Measurements from ENCODE around the gene SETD2.
A peak's percentile ranks its signal among the peaks of the same experiment; 100 is the strongest.
"Not testable (repeated sequence)": the region's sequence is repeated elsewhere in the genome, so short reads cannot be mapped to it uniquely, and the experiment has no call there.

SETD2 gene

DNA sequence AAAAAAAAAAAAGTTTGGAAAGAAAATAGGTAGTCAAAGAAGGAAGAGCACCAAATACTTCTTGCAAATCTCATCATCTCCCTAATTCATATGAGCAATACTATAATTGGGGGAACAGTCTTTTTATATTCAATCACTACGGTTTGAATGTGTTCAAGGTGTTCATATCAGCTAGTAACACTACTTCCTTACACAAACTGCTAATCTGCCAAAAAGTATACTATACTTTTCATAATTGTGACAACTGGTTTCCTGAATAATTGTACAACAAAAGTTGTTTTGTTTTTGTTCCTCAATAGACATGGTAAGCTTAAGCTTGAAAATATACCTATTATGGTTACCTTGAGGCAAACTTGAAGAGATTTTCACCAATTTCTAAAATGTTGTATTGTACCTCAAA lies 12.1 kb downstream of the SETD2 start:
- DNase-seq = no peak

DNA sequence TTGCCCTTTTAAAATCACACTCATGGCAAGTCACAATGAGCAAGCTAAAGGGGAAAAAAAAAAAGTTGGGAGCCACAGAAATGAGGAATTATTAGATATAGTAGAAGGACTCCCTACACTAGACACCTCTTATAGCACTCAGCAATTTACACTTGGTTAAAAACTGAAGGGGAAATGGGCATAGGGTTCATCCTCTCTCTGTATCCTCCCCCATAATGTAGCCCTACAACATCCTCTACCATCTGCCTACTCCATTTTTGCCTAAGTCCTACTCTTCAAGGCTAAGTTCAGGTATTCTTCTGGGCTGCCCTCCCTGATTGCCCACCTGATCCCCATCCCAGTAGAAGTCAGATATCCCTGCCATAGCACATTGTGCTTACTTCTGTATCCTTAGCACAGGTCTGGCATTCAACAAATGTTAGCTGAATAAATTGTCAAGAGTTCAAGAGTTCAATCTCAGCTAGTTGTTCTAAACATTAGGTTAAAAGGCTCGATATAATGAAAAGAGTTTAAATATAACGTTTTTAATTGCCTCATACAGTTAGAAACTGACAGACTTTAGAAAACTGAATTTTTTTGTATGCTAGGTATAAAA lies 14.5 kb downstream of the SETD2 start:
- no peak for DNase-seq

DNA sequence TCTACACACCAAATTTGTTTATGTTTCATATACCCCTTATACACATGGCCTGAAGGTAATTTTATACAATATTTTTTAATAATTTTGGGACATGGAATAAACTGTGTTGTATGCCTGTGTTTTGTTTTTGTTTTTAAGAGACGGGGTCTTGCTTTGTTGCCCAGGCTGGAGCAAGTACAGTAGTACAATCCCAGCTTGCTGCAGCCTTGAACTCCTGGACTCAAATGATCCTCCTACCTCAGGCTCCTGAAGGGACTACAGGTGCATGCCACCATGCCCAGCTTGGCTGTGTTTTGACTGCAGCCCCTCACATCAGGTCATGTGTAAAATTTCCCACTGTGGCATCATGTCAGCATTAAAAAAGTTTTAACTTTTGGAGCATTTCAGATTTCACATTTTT lies 18.6 kb downstream of the SETD2 start:
- DNase-seq = no peak

DNA sequence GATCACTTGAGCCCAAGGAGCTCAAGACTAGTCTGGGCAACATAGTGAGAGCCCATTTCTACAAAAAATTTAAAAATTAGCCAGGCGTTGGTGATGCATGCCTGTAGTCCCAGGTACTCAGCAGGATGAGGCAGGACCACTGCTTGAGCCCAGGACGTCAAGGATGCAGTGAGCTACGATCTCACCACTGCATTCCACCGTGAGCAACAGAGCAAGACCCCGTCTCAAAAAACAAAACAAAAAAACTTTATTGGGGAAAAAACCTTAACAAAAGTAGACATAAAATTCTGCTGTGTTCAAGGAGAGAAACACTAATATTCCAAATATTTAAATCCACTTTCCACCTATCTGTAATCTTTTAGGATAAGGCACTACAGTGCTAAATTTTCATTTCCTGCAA lies 20.8 kb downstream of the SETD2 start:
- DNase-seq = no peak

DNA sequence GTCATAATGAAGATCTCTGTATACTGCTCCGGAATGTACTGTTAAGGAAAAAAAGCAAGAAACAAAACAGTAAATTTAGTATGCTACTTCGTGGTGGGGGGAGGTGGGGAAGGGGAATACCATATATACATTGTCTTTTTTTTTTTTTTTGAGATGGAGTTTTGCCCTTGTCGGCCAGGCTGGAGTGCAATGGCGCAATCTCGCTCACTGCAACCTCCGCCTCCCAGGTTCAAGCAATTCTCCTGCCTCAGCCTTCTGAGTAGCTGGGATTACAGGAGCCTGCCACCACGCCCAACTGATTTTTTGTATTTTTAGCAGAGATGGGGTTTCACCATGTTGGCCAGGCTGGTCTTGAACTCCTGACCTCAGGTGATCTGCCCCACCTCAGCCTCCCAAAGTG lies 21.4 kb downstream of the SETD2 start:
- not testable (repeated sequence) for DNase-seq

DNA sequence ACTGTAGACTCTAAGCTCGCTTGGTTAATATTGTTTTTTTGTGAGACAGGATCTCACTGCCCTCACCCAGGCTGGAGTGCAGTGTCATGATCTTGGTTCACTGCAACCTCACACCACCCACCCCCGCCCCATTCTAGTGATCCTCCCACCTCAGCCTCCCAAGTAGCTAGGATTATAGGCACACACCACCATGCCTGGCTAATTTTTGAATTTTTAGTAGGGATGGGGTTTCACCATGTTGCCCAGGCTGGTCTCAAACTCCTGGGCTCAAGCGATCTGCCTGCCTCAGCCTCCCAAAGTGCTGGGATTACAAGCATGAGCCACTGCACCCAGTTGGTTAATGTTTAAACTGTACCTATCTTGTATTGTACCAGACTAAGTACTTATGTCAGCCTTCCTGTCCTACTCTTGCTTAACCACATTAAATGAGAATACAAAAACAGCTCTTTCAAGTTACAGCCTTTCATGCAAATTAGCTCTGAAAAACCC lies 22.9 kb downstream of the SETD2 start:
- DNase-seq = not testable (repeated sequence)

DNA sequence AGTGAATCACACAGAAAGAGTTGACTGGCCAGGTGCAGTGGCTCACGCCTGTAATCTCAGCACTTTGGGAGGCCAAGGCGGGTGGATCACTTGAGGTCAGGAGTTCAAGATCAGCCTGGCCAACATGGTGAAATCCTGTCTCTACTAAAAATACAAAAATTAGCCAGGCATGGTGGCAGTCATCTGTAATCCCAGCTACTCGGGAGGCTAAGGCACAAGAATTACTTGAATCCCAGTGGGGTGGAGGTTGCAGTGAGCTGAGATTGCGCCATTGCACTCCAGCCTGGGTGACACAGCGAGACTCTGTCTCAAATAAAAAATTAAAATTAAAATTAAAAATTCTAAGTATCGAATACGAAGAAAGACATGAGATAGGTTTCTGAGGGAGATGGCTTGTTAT lies 23.4 kb downstream of the SETD2 start:
- not testable (repeated sequence) for DNase-seq

DNA sequence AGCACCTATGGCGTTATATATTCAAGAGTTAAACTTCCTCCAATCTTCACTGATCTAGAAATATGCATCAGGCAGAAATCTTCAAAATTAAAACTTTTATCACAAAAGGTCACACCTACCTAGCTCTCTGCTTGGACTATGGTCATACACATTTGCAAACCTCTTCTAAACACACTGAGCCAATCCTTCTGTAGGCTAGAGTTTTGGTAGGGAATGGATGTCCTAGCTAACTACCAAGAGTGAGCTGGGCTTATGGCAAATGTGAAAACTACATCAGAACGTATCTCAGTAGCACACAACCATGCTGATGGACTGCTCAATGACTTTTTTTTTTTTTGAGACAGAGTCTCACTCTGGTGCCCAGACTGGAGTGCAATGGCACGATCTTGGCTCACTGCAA lies 29.6 kb downstream of the SETD2 start:
- no peak for DNase-seq

DNA sequence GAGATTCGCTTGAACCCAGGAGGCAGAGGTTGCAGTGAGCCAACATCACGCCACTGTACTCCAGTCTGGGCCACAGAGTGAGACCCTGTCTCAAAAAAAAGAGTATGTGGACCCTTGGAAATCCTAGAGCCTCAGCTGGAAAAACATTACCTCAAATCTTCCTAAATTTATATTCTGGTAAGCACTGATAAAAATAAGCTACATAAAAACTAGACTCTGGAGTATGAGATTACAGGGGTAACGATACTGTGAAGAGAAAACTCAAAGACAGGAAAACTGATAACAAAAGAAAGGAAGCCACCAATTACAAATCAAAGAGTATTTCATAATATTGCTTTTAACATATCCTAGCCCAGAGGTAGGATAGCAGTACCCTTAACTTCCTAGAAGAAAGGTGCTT lies 30.3 kb downstream of the SETD2 start:
- DNase-seq = no peak

DNA sequence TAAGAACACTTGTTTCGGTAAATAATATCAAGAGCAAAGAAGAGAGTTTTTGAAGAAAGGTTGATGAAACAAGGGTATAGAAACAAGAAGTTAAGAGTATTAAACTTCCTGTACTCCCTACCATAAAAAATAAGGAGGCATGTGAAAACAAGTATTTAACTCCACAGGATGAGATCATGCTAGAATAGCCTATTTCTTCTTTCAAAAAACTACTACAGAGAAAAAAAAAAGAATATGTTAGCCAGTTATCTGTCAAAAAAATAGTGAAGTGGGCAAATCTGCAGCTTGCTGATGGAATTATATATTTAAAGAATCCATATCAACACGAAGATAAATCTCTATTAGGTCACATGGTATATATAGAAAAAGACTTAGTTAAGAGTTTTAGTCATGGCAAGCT lies 33.4 kb downstream of the SETD2 start:
- DNase-seq = no peak

DNA sequence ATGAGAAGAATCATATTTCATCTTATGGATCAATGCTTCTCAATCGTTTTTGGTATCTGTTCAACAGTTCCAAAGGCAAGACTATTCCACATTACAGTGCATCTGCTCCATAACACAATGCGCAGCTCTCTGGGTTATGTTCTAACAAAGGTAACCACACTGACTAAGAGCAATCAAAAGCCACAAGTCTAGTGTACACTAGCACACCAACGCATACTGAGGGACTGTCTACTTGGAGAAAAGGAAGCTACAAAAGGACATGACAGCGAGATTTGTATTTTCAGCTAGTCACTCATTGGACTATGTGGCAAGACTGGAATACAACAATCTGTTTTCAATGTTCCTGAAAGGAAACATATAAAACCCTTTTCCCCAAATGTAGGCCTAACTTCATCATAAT lies 35.8 kb downstream of the SETD2 start:
- no peak for DNase-seq

DNA sequence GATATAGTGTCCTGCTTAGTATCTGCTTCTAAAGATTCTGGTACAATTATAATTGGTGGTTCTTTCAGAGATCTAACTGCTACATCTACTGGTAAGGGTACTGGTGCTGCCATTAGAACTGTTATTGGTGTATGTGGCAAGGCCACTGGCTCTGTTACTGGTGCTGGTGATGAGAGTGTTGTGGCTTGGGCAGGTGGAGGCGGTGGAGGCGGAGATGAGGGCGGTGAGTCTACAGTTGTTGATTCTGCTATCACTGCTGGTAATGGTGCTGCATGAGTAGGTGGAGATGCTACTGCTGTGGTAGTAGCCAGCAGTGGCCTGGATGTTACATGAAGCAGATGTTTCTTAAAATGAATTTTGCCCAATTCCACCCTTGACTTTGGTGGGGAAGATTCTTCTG lies 40.1 kb downstream of the SETD2 start:
- no peak for DNase-seq

DNA sequence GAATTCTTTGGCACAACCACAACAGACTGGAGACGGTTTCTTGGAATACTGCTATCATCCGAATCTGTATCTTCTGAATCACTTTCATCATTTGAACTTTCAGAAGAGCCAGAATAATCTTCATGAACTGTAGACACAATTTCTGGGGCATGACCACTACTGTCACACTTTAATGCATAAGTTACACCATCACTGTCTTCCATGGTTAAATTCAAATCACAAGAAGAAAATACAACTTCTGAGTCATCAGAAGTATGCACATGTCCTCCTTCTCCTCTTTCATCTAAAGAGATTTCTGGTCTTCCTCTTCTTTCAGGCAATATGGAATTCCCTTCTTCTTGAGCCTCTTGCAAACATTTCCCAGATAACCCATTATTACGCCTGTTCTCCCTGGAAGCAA lies 42.5 kb downstream of the SETD2 start:
- DNase-seq = no peak

DNA sequence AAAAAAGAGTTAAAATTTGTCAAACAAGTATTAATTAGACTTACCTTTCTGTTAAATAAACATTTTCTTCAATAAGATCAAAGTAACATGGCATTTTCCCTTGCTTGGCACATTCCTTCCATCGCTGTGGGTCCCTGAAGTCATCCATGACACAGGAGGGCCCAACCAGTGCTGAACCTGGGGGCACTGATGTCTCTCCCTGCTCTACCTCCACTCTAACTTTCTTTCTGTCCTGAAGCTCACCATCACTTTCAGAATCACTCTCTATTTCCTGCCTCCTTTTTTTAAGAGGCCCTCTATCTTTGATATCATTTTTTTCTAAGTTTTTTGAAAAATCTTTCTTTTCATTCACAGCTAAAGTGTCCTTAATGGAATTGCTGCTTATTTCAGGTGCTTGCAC lies 43.8 kb downstream of the SETD2 start:
- peak; percentile 22 for DNase-seq

DNA sequence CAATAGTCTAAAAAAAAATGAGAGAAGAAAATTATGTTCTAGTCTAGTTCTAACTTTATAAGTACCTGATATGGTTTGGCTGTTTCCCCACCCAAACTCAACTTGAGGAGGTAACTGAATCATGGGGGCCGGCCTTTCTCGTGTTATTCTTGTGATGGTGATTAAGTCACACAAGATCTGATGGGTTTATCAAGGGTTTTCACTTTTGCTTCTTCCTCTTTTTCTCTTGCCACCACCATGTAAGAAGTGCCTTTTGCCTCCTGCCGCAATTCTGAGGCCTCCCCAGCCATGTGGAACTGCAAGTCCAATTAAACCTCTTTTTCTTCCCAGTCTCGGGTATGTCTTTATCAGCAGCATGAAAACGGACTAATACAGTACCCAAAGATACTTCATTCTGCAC lies 44.5 kb downstream of the SETD2 start:
- not testable (repeated sequence) for DNase-seq

DNA sequence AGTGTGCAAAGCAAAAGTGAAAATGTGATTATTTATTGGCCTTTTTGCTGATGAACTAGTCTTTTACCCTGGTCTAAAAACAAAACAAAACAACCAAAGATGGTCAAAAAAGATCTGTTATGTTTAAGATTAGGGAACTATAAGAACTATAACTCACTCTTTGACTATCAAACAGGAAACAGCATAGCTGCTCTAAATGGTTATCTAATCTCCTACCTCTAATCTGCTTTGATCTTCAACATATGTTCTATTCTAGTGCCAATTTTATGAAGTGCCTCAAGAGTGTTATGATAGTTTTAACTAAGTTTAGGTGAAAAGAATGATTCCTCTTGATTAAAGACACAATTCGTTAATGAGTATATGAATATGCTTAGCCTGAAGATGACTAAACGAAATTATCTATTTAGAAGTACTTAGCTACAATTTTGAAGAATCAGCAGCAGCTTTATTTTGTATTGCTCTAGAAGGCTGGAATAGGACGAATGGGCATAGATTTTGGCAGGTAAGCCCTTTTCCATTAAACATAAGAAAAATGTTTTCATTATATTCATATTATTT lies 46.0 kb downstream of the SETD2 start:
- no peak for DNase-seq

DNA sequence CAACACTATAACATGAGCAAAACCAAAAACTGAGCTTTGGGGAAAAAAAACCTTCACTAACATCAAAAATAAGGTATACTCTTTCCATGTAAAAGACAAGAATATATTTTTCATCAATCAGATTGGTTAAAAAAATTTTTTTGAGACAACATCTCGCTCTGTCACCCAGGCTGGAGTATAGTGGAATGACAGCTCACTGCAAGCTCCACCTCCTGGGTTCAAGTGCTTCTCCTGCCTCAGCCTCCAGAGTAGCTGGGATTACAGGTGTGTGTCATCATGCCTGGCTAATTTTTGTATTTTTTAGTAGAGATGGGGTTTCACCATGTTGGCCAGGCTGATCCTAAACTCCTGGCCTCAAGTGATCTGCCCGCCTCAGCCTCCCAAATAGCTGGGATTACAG lies 48.4 kb downstream of the SETD2 start:
- not testable (repeated sequence) for DNase-seq

DNA sequence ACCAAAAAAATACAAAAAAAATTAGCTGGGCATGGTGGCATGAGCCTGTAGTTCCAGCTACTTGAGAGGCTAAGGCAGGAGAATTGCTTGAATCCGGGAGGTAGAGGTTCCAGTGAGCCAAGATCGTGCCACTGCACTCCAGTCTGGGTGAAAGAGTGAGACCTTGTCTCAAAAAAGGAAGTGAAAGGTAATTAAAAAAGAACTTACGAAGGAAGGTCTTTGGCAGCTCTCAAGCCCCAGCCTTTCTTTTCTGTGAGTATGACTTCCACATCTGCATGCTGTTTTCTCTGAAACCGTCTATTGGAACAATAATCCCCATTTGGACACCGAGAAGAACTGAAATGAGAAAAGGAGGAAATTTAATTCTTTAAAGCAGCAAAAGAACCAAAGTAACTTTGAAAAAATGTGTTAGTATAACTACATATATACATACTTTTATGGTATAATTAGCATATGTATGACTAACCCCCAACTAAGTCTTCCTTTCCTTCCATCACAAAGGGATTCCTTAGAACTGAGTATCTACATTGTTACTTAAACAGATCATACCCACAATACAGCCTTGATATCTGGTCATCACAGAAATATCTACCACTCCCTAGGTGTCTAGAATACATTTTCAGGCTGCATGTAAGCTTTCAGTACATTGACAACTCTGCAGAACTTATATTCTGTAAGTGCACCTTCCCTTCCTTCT lies 50.1 kb downstream of the SETD2 start:
- DNase-seq = no peak

DNA sequence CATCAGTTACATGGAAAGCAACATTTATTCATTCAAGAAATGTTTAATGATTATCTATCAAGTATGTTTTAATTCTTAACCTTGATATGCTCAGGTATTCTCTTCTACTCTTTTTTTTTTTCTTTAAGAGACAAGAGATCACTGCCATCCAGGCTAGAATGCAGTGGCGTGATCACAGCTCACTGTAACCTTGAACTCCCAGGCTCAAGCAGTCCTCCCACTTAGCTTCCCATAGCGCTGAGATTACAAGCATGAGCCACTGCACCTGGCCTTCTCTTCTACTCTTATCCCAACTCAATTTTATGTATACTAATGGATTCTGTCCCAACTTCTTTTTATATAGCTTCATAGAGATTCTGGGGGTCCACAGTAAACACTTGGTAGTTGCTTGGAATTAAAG lies 50.9 kb downstream of the SETD2 start:
- no peak for DNase-seq

DNA sequence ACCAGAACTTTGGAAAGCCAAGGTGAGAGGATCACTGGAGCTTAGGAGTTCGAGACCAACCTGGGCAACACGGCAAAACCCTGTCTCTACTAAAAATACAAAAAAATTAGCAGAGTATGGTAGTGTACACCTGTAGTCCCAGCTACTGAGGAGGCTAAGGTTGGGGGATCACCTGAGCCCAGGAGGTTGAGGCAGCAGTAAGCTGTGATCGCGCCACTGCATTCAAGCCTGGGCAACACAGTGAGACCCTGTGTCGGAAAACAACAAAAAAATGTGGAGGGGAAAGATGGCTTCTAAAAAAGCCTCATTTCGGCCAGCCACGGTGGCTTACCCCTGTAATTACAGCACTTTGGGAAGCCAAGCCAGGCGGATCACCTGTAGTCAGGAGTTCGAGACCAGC lies 54.5 kb downstream of the SETD2 start:
- no peak for DNase-seq

DNA sequence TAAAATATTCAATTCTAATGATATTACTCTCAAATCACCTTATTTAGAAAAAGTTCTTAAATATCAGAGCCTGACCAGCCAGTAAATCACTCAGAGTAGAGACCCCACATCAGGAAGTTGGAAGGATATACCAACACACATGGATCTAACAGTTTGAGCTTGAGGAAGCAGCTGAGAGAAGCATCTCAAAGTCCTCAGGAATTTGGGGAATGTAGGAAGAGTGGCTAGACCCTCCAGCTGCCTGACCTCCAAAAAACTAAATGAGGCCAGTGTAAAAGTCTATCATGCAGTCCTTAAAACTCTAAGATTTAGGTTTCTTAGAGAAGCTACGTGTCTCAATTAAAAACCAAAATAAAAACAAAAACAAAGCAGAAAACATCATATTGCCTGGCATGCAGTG lies 55.4 kb downstream of the SETD2 start:
- no peak for DNase-seq

DNA sequence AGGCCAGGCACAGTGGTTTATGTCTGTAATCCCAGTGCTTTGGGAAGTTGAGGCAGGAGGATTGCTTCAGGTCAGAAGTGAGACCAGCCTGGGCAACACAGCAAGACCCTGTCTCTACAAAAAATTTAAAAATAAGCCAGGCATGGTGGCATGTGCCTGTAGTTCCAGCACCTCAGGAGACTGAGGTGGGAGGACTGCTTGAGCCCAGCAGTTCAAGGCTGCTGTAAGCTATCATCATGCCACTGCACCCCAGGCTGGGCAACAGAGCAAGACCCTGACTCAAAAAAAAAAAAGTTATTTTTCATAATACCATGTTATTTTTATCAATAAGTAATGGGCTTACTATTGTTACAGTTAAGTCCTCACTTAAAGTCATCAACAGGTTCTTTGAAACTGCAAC lies 59.7 kb downstream of the SETD2 start:
- no peak for DNase-seq

DNA sequence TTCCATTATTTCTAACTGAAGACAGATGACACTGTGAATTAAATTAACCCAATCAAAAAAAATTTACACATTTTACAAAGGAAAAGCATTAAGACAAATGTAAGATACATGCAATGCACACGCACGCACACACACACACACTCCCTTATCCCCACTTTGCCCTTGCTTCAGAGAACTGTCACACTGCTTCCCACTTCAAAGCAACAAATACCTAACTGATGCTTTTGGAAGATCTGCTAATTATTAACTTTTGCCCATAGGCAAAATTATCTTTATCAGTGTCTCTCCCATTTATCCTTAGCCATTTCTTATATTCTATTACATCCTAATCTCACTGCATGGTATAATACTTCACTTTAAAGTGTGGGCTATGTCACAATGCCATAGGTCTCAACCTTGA lies 60.3 kb downstream of the SETD2 start:
- DNase-seq = no peak

DNA sequence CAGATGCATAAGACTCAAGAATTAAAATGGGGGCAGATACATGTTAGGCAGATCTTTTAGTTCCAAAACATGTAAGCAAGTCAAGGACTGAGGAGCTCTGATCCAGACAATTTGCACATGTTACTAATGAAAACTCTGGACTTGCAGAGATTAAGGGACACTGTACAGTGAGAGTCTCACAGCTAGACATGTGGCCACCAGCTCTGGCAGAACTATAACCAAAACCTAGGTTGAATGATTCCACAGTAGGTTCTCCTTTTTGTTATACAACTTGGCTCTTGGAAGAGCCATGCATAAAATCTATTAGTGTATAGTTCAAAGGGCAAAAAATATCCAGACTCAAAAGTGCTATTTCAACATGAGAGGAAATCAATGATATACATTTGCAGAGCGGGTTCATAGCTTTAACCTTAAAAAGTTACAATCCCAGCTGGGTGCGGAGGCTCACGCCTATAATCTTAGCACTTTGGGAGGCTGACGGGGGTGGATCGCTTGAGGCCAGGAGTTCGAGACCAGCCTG lies 61.8 kb downstream of the SETD2 start:
- no peak for DNase-seq
